MM.1S (cell line): ENCODE results near the gene NFX1.

Experiments
- EZH2 ChIP-seq: fragments of 300-600 bp; sonication (generic); optimal IDR thresholded peaks from 2 replicates; pipeline ENCODE3; 2017; ENCODE audit warnings: low read depth, mild to moderate bottlenecking, antibody characterized with exemption, low read length, mixed read lengths
- EZH2phosphoT487 ChIP-seq: fragments of 300-600 bp; sonication (generic); IDR thresholded peaks from 2 replicates; pipeline ENCODE4 v1.6.1; 2018; ENCODE audit warnings: antibody characterized with exemption, low read length
- TF ChIP-seq, protein P1 (sequence below): fragments of 300-600 bp; sonication (generic); IDR thresholded peaks from 2 replicates; pipeline ENCODE4 v1.5.1; 2016; ENCODE audit warnings: antibody characterized with exemption, low read length, mixed read lengths

DNA sequence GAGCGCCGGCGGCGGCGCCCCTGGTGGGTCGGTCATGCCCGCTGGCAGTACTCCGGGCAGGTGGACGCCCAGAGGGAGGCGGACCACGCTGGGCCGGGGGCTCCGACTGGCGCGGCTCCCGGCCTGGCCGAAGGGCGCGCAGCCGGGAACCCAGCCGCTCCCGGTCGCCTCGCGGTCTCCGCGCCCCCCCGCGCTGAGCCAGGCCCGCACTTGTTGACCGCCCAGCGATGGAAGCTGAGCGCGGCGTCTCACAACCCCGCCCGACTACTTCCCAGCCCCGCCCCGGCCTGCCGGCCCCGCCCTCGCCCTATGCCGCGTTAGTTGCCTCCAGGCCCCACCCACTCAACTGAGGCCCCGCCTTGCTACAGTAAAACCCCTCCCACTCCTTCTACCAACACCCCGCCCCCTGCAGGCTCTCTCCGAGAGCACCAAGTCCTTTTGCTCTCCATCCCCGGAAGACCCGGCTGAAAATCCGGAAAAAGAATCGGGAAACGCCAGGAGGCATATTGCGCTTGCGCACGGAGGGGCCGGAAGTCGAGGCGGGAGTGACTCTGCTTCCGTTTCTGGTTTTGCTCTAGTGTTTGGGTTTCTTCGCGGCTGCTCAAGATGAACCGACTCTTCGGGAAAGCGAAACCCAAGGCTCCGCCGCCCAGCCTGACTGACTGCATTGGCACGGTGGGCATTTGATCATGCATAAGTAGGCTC, 25.7 kb upstream of the NFX1 start, which contains the start of the genes BAG1 and CHMP5:
- TF ChIP-seq, protein P1, sequence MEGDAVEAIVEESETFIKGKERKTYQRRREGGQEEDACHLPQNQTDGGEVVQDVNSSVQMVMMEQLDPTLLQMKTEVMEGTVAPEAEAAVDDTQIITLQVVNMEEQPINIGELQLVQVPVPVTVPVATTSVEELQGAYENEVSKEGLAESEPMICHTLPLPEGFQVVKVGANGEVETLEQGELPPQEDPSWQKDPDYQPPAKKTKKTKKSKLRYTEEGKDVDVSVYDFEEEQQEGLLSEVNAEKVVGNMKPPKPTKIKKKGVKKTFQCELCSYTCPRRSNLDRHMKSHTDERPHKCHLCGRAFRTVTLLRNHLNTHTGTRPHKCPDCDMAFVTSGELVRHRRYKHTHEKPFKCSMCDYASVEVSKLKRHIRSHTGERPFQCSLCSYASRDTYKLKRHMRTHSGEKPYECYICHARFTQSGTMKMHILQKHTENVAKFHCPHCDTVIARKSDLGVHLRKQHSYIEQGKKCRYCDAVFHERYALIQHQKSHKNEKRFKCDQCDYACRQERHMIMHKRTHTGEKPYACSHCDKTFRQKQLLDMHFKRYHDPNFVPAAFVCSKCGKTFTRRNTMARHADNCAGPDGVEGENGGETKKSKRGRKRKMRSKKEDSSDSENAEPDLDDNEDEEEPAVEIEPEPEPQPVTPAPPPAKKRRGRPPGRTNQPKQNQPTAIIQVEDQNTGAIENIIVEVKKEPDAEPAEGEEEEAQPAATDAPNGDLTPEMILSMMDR = no peak; the same call in 1 of the 2 replicates
- TF ChIP-seq EZH2phosphoT487 = no peak
- TF ChIP-seq EZH2 = no peak
